ENCODE data around the gene AK4.
"Not testable (repeated sequence)": the region's sequence is repeated elsewhere in the genome, so short reads cannot be mapped to it uniquely, and the experiment has no call there.

GRCh38 chr1:65143112-65143658 lies 4.8 kb upstream of the AK4 start:
- TF ChIP-seq CTCF, POLR2AphosphoS5 (IDR thresholded peaks at IDR 0.05): not testable (repeated sequence)

Data from breast epithelium (tissue), 3 donors.